Measurements from ENCODE around the gene CELF1.

DNA sequence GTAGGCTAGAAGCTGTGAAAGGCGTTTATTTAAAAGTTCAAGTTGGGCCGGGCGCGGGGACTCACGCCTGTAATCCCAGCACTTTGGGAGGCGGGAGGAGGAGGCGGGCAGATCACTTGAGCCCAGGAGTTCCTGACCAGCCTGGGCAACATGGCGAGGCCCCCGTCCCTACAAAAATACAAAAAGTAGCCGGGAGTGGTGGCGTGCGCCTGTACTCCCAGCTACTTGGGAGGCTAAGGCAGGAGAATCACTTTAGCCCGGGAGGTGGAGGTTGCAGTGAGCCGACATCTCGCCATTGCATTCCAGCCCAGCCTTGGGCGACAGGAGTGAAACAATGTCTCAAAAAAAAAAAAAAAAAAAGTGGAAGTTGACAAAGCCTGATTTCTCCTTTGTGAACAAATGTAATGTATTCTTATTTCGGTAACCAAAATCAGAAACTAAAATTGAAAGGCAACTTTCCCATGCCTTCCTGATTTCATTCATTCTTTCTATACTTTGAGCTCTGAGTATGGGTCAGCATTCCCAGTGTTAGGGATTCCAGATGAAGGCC, 13.3 kb upstream of the CELF1 start:
- TF ChIP-seq, protein P1, sequence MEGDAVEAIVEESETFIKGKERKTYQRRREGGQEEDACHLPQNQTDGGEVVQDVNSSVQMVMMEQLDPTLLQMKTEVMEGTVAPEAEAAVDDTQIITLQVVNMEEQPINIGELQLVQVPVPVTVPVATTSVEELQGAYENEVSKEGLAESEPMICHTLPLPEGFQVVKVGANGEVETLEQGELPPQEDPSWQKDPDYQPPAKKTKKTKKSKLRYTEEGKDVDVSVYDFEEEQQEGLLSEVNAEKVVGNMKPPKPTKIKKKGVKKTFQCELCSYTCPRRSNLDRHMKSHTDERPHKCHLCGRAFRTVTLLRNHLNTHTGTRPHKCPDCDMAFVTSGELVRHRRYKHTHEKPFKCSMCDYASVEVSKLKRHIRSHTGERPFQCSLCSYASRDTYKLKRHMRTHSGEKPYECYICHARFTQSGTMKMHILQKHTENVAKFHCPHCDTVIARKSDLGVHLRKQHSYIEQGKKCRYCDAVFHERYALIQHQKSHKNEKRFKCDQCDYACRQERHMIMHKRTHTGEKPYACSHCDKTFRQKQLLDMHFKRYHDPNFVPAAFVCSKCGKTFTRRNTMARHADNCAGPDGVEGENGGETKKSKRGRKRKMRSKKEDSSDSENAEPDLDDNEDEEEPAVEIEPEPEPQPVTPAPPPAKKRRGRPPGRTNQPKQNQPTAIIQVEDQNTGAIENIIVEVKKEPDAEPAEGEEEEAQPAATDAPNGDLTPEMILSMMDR (IDR thresholded peaks at IDR 0.05 in 2 of 3, conservative IDR thresholded peaks at IDR 0.05 in 1 of 3; ENCODE audit: insufficient read depth in 2 of 3, low read depth in 1 of 3, low read length in 3 of 3): no peak
- TF ChIP-seq NR3C1 (CRISPR knock-in tag; IDR thresholded peaks at IDR 0.05) (no peak), ZKSCAN8 (CRISPR knock-in tag; IDR thresholded peaks at IDR 0.05) (no peak)
